Activated naive CD8-positive, alpha-beta T cell treated with anti-CD3 and anti-CD28 coated beads for 36 hours (primary cell): ENCODE data around the gene LZTR1. TPM values are rescaled to one million over a fixed set of nuclear protein-coding genes. Genes with fewer than 3 reads are reported as not detected.
"Not testable (repeated sequence)": the region's sequence is repeated elsewhere in the genome, so short reads cannot be mapped to it uniquely, and the experiment has no call there.

Experiments used
- DNase-seq: peaks from one replicate; pipeline ENCODE4 v3.0.0; 2021
- H3K27ac Mint-ChIP-seq: one replicate; pipeline ENCODE4 v1.8.0; 2022; ENCODE audit warnings: mild to moderate bottlenecking, moderate library complexity, mixed read lengths
- H3K27me3 Mint-ChIP-seq: one replicate; pipeline ENCODE4 v1.8.0; 2022; ENCODE audit warnings: mild to moderate bottlenecking, mixed read lengths
- H3K36me3 Mint-ChIP-seq: one replicate; pipeline ENCODE4 v1.8.0; 2021; ENCODE audit warnings: mild to moderate bottlenecking, mixed read lengths
- H3K4me1 Mint-ChIP-seq: one replicate; pipeline ENCODE4 v1.8.0; 2021; ENCODE audit warnings: mixed read lengths
- H3K4me3 Mint-ChIP-seq: one replicate; pipeline ENCODE4 v1.8.0; 2022; ENCODE audit warnings: mild to moderate bottlenecking, moderate library complexity, mixed read lengths
- H3K9me3 Mint-ChIP-seq: one replicate; pipeline ENCODE4 v1.8.0; 2022; ENCODE audit warnings: mixed read lengths
- total RNA-seq, 2 experiments: library from RNA; stranded (reverse); gene quantifications; one replicate each; pipeline ENCODE4 v1.2.3, GENCODE V29; 2021

Gene LZTR1
- total RNA-seq, 2 experiments from 2014 or later, result 32.4 to 39.2 TPM

GRCh38 chr22:21032037-21032867 lies 50.2 kb downstream of the LZTR1 start, which contains the start of gene SLC7A4:
Gene SLC7A4, minus strand, starts transcription at chr22:21032561. Its CDS starts 749 bp downstream, at chr22:21031812.
- H3K27ac Mint-ChIP-seq, result no peak within 1 kb of the TSS
- H3K36me3 Mint-ChIP-seq, result no peaks in the 10 kb centered on the region
- H3K4me1 Mint-ChIP-seq, result peaks cover 8% of the 10 kb centered on the region
- DNase-seq, result peak; percentile 25
- H3K4me3 Mint-ChIP-seq, result peak within 1 kb of the TSS; percentile 47
- H3K9me3 Mint-ChIP-seq, result no peaks in the 10 kb centered on the region
- peaks cover 4% of the 10 kb centered on the region for H3K27me3 Mint-ChIP-seq

GRCh38 chr22:21032868-21033688 lies 51.0 kb downstream of the LZTR1 start:
- H3K9me3 Mint-ChIP-seq, result no peaks in the 10 kb centered on the region
- no peaks in the 10 kb centered on the region for H3K36me3 Mint-ChIP-seq
- peak overlapping the region; percentile 47 for H3K4me3 Mint-ChIP-seq

GRCh38 chr22:21033895-21034294 lies 51.8 kb downstream of the LZTR1 start:
- no peak for DNase-seq
- no peaks in the 10 kb centered on the region for H3K9me3 Mint-ChIP-seq
- no peak overlapping the region for H3K27ac Mint-ChIP-seq
- H3K36me3 Mint-ChIP-seq, result no peaks in the 10 kb centered on the region
- H3K4me1 Mint-ChIP-seq, result peaks cover 8% of the 10 kb centered on the region
- peaks cover 4% of the 10 kb centered on the region for H3K27me3 Mint-ChIP-seq
- no peak overlapping the region for H3K4me3 Mint-ChIP-seq

More at GRCh38 chr22:21032868-21033688, 51.0 kb downstream of the LZTR1 start:
- no peak for DNase-seq
- Mint-ChIP-seq H3K27ac (no peak overlapping the region), H3K27me3 (peaks cover 4% of the 10 kb centered on the region), H3K4me1 (peaks cover 8% of the 10 kb centered on the region)

GRCh38 chr22:21034989-21035388 lies 52.9 kb downstream of the LZTR1 start:
- Mint-ChIP-seq H3K9me3 (no peaks in the 10 kb centered on the region), H3K4me1 (peaks cover 8% of the 10 kb centered on the region), H3K27me3 (peaks cover 4% of the 10 kb centered on the region)

GRCh38 chr22:21038405-21038804 lies 56.3 kb downstream of the LZTR1 start:
- DNase-seq, result no peak
- Mint-ChIP-seq H3K4me3 (no peak overlapping the region), H3K27ac (no peak overlapping the region), H3K36me3 (no peaks in the 10 kb centered on the region), H3K4me1 (peaks cover 3% of the 10 kb centered on the region), H3K27me3 (peaks cover 13% of the 10 kb centered on the region), H3K9me3 (no peaks in the 10 kb centered on the region)

More at GRCh38 chr22:21034989-21035388, 52.9 kb downstream of the LZTR1 start:
- DNase-seq, result no peak
- Mint-ChIP-seq H3K36me3 (no peaks in the 10 kb centered on the region), H3K4me3 (no peak overlapping the region), H3K27ac (no peak overlapping the region)

- not testable (repeated sequence) for H3K36me3 Mint-ChIP-seq, DNase-seq, H3K4me3 Mint-ChIP-seq, H3K9me3 Mint-ChIP-seq, H3K4me1 Mint-ChIP-seq, H3K27ac Mint-ChIP-seq
- peaks cover 20% of the 10 kb centered on the region for H3K27me3 Mint-ChIP-seq
Observed at GRCh38 chr22:21039158-21039557, 57.1 kb downstream of the LZTR1 start.

- Mint-ChIP-seq H3K27ac (no peak overlapping the region), H3K4me1 (peaks cover 15% of the 10 kb centered on the region), H3K9me3 (no peaks in the 10 kb centered on the region), H3K4me3 (no peak overlapping the region), H3K36me3 (no peaks in the 10 kb centered on the region), H3K27me3 (peaks cover 37% of the 10 kb centered on the region)
- DNase-seq, result no peak
Observed at GRCh38 chr22:21041937-21042336, 59.8 kb downstream of the LZTR1 start.

GRCh38 chr22:21042978-21043859 lies 61.1 kb downstream of the LZTR1 start:
- no peak overlapping the region for H3K27ac Mint-ChIP-seq
- H3K27me3 Mint-ChIP-seq, result peaks cover 37% of the 10 kb centered on the region
- peaks cover 15% of the 10 kb centered on the region for H3K4me1 Mint-ChIP-seq
- no peak overlapping the region for H3K4me3 Mint-ChIP-seq
- DNase-seq, result no peak
- no peaks in the 10 kb centered on the region for H3K36me3 Mint-ChIP-seq
- no peaks in the 10 kb centered on the region for H3K9me3 Mint-ChIP-seq

- Mint-ChIP-seq H3K27ac (no peak overlapping the region), H3K4me3 (no peak overlapping the region), H3K36me3 (no peaks in the 10 kb centered on the region), H3K9me3 (no peaks in the 10 kb centered on the region), H3K4me1 (peaks cover 15% of the 10 kb centered on the region), H3K27me3 (peaks cover 37% of the 10 kb centered on the region)
- no peak for DNase-seq
Observed at GRCh38 chr22:21043860-21044535, 61.9 kb downstream of the LZTR1 start.

GRCh38 chr22:21044931-21045584 lies 63.0 kb downstream of the LZTR1 start:
- no peak for DNase-seq

GRCh38 chr22:21045585-21046294 lies 63.6 kb downstream of the LZTR1 start, which contains the start of gene LRRC74B:
Gene LRRC74B, plus strand, starts transcription at chr22:21045946. Its CDS starts 41 bp downstream, at chr22:21045987.
- no peaks in the 10 kb centered on the region for H3K9me3 Mint-ChIP-seq
- H3K4me3 Mint-ChIP-seq, result peak within 1 kb of the TSS; percentile 68
- peaks cover 37% of the 10 kb centered on the region for H3K27me3 Mint-ChIP-seq
- peaks cover 15% of the 10 kb centered on the region for H3K4me1 Mint-ChIP-seq
- H3K27ac Mint-ChIP-seq, result peak within 1 kb of the TSS; percentile 39
- no peaks in the 10 kb centered on the region for H3K36me3 Mint-ChIP-seq
- DNase-seq, result peak; percentile 85

More at GRCh38 chr22:21044931-21045584, 63.0 kb downstream of the LZTR1 start:
- H3K27me3 Mint-ChIP-seq, result peaks cover 37% of the 10 kb centered on the region
- peak overlapping the region; percentile 68 for H3K4me3 Mint-ChIP-seq
- H3K27ac Mint-ChIP-seq, result no peak overlapping the region
- H3K4me1 Mint-ChIP-seq, result peaks cover 15% of the 10 kb centered on the region
- no peaks in the 10 kb centered on the region for H3K9me3 Mint-ChIP-seq
- no peaks in the 10 kb centered on the region for H3K36me3 Mint-ChIP-seq

GRCh38 chr22:21047035-21047661 lies 65.1 kb downstream of the LZTR1 start:
- no peak for DNase-seq
- Mint-ChIP-seq H3K27ac (no peak overlapping the region), H3K27me3 (peaks cover 36% of the 10 kb centered on the region), H3K4me1 (peaks cover 17% of the 10 kb centered on the region), H3K36me3 (no peaks in the 10 kb centered on the region), H3K4me3 (no peak overlapping the region), H3K9me3 (no peaks in the 10 kb centered on the region)

GRCh38 chr22:21047730-21048129 lies 65.6 kb downstream of the LZTR1 start:
- H3K9me3 Mint-ChIP-seq, result no peaks in the 10 kb centered on the region
- no peak overlapping the region for H3K4me3 Mint-ChIP-seq
- H3K27me3 Mint-ChIP-seq, result peaks cover 30% of the 10 kb centered on the region
- H3K36me3 Mint-ChIP-seq, result no peaks in the 10 kb centered on the region
- peaks cover 17% of the 10 kb centered on the region for H3K4me1 Mint-ChIP-seq
- no peak overlapping the region for H3K27ac Mint-ChIP-seq
- no peak for DNase-seq
